Measurements from ENCODE around the gene MARCKS. TPM values are rescaled to one million over a fixed set of nuclear protein-coding genes. Genes with fewer than 3 reads are reported as not detected.

The MARCKS gene
- total RNA-seq, 2 donors from 2014 or later = 142 to 223 TPM

- intact Hi-C loops (cut with DNase I, micrococcal nuclease) = no loop called here
- no peak for ATAC-seq
- no peak for DNase-seq
Observed at GRCh38 chr6:113846577-113846976, 10.6 kb upstream of the MARCKS start.

GRCh38 chr6:113847447-113847846 lies 9.7 kb upstream of the MARCKS start:
- DNase-seq (no peak), ATAC-seq (no peak)
- intact Hi-C loops (cut with DNase I, micrococcal nuclease) = no loop called here

DNA sequence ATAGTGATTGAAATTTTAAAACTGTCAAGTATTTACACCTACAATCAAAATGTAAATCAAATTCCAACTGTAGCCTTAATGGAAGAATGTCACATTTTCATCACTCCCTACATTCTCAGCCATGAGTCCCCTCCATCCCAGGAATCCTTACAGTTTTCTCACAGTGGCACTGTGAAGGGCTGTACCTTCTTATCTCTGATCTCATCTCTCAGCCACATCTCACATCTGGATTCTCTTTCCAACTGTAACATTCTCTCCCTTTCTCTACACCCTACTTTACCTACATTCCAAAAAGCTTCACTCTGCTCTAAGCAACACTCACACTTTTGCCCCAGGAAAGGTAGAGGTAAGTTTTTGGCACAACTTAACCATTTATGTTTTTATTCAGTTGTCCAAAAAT lies 8.9 kb upstream of the MARCKS start:
- ATAC-seq (no peak), DNase-seq (no peak)
- intact Hi-C loops (cut with DNase I, micrococcal nuclease) = no loop called here

DNA sequence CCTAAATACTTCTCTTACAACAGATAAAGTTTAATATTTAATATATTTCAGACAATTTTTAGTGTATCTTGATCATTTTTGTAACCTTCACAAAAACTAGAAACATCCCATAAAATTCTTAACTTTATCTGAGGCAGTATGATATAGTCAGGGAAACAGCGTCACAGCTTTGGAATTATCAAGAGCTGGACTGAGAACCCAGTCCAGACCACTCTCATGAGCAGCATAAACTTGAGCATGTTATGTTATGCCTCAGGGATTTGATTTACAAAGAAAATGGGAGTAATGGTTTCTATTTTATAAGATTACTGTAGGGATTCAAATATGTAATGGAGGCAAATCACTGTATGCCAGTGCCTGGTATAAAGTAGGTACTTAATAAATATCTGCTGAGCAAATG lies 8.3 kb upstream of the MARCKS start:
- ATAC-seq = no peak
- intact Hi-C loops (cut with DNase I, micrococcal nuclease) = no loop called here
- DNase-seq = no peak

GRCh38 chr6:113853252-113853651 lies 3.9 kb upstream of the MARCKS start:
- intact Hi-C loops (cut with DNase I, micrococcal nuclease) = no loop called here
- DNase-seq (no peak), ATAC-seq (no peak)

- DNase-seq = peak; percentile 87 to 88
- ATAC-seq = peak; percentile 44
- intact Hi-C loops (cut with DNase I, micrococcal nuclease) = loop anchor here in 1 of 2 donors (5.0 kb wide), 1 partner anchor 443 kb away; no protein-coding TSS in a partner anchor
Observed at GRCh38 chr6:113854531-113855499, 2.3 kb upstream of the MARCKS start.

- DNase-seq = peak in 1 of 2 donors; percentile 55
- intact Hi-C loops (cut with DNase I, micrococcal nuclease) = loop anchor here in 1 of 2 donors (5.0 kb wide), 1 partner anchor 443 kb away; no protein-coding TSS in a partner anchor
- no peak for ATAC-seq
Observed at GRCh38 chr6:113855500-113856374, 1.4 kb upstream of the MARCKS start.

DNA sequence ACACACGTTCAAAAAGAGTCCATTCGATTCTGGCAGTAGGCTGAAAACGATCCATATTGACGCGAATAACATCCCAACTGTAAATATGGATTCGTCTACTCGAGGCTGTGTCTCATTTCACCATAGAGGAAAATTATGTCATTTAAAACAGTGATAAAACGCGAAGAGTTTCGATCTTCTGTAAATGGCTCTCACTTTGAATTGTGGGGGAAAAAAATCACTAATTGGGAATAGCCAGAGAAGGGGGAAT lies 845 bp upstream of the MARCKS start:
- ATAC-seq (no peak), DNase-seq (no peak)
- intact Hi-C loops (cut with DNase I, micrococcal nuclease) = loop anchor here in 1 of 2 donors (5.0 kb wide), 1 partner anchor 444 kb away; no protein-coding TSS in a partner anchor

GRCh38 chr6:113857556-113858479 lies 673 bp downstream of the MARCKS start:
- intact Hi-C loops (cut with DNase I, micrococcal nuclease) = loop anchor here in 1 of 2 donors (5.0 kb wide), 1 partner anchor 446 kb away; no protein-coding TSS in a partner anchor
- peak; percentile 54 to 62 for DNase-seq
- peak; percentile 11 for ATAC-seq

DNA sequence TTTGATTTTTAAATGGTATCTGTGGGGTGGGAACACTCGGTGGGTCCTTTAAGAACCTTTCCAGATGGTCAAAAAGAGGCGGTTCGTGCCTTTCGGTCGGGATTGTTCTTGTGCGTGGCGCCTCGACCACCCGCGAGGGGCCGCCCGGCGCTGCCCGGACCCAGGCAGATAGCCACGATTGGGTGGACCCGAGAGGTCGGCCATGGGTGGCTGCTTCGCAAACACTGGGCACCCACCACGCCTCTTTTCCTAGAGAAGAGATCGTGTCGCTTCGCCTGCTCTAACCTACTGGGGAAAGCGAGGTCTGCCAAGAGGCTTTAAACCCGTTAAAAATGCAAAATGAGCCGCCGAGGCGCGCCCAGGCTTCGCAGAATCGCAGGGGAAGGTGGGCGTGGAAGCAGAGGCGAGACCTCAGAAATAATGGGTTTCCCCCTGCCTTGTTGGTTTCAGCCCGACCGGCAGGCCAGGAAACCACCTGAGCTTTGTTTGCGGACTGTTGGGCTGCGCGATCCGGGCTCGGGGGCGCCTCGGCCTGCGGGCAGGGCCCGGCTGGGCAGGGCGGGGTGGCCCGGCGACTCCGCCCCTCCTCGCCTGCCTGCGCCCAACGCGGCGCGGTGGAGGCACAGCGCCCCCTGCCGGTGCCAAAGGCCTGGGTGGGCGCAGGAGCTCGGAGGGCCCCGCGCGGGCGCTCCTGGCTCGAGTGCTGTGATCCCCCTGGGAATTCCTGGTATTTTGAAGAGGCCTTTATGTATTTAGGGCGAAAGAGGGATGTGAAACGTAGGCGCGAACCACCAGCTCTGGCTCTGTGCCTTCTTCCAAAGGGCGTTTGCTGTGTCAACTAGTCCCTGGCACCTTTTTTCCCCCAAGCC lies 1.6 kb downstream of the MARCKS start:
- ATAC-seq (peak; percentile 72), DNase-seq (peak; percentile 91 to 93)
- intact Hi-C loops (cut with DNase I, micrococcal nuclease) = loop anchor here in 1 of 2 donors (5.0 kb wide), 1 partner anchor 446 kb away; no protein-coding TSS in a partner anchor

GRCh38 chr6:113859349-113860180 lies 2.4 kb downstream of the MARCKS start:
- intact Hi-C loops (cut with DNase I, micrococcal nuclease) = loop anchor here in 1 of 2 donors (5.0 kb wide), 1 partner anchor 447 kb away; no protein-coding TSS in a partner anchor
- peak; percentile 5 for ATAC-seq
- DNase-seq = peak in 1 of 2 donors; percentile 53

DNA sequence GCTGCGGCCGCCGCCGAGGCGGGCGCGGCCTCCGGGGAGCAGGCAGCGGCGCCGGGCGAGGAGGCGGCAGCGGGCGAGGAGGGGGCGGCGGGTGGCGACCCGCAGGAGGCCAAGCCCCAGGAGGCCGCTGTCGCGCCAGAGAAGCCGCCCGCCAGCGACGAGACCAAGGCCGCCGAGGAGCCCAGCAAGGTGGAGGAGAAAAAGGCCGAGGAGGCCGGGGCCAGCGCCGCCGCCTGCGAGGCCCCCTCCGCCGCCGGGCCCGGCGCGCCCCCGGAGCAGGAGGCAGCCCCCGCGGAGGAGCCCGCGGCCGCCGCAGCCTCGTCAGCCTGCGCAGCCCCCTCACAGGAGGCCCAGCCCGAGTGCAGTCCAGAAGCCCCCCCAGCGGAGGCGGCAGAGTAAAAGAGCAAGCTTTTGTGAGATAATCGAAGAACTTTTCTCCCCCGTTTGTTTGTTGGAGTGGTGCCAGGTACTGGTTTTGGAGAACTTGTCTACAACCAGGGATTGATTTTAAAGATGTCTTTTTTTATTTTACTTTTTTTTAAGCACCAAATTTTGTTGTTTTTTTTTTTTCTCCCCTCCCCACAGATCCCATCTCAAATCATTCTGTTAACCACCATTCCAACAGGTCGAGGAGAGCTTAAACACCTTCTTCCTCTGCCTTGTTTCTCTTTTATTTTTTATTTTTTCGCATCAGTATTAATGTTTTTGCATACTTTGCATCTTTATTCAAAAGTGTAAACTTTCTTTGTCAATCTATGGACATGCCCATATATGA lies 3.2 kb downstream of the MARCKS start:
- intact Hi-C loops (cut with DNase I, micrococcal nuclease) = no loop called here
- ATAC-seq = no peak

DNA sequence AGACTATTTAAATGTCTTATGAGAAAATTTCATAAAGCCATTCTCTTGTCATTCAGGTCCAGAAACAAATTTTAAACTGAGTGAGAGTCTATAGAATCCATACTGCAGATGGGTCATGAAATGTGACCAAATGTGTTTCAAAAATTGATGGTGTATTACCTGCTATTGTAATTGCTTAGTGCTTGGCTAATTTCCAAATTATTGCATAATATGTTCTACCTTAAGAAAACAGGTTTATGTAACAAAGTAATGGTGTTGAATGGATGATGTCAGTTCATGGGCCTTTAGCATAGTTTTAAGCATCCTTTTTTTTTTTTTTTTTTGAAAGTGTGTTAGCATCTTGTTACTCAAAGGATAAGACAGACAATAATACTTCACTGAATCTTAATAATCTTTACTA lies 5.0 kb downstream of the MARCKS start:
- DNase-seq (no peak), ATAC-seq (no peak)
- intact Hi-C loops (cut with DNase I, micrococcal nuclease) = no loop called here

More for the DNA sequence above, 3.2 kb downstream of the MARCKS start:
- DNase-seq = peak; percentile 35 to 37

DNA sequence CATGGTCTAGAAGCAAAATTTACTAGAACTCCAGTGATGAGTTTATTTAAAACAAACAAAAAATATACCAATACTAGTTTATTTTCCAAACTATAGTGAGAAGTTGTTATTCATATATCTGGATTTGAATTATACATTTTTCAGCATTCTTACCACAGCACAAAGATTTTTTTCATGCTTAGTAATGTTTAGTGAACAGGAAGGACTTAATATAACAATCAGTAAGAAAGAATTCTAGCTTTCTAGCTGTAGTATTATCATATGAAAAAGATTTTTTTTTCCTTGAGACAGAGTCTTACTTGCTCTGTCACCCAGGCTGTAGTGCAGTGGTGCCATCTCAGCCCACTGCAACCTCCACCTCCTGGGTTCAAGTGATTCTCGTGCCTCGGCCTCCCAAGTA lies 13.8 kb downstream of the MARCKS start:
- intact Hi-C loops (cut with DNase I, micrococcal nuclease) = loop anchor here in 1 of 2 donors (10.0 kb wide), 1 partner anchor 566 kb away; no protein-coding TSS in a partner anchor
- ATAC-seq (no peak), DNase-seq (no peak)

DNA sequence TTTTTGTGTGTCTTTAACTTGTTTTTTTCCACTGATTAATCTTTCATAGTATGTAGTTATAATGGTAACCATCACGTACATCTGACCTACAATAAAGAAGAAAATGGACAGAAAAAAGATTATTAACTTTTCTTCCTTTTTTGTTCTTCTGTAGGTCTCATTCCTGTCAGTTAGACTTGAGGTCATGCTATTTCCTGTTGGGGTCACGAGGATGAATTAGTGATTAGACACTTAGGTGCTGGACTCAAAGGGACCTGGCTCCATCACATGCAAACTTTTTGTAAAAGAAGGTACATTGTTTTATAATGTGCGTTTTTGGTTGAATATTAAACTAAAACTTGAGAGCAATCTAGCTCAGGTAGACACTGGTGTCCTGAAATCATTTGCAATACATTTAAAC lies 14.8 kb downstream of the MARCKS start:
- ATAC-seq = no peak
- no peak for DNase-seq
- intact Hi-C loops (cut with DNase I, micrococcal nuclease) = loop anchor here in 1 of 2 donors (10.0 kb wide), 1 partner anchor 567 kb away; no protein-coding TSS in a partner anchor
